T follicular helper cell (primary cell): Measurements from ENCODE around the gene TIAM1.

Experiments
- DNase-seq: peaks from one replicate; pipeline ENCODE4 v3.0.0-alpha.2; 2020; ENCODE audit warnings: low read depth

Gene TIAM1

GRCh38 chr21:31329456-31330143 is 14.5 kb downstream of the TIAM1 start:
- no peak for DNase-seq

- DNase-seq = no peak
These were observed 17.4 kb downstream of the TIAM1 start for GRCh38 chr21:31326522-31327242.

DNA sequence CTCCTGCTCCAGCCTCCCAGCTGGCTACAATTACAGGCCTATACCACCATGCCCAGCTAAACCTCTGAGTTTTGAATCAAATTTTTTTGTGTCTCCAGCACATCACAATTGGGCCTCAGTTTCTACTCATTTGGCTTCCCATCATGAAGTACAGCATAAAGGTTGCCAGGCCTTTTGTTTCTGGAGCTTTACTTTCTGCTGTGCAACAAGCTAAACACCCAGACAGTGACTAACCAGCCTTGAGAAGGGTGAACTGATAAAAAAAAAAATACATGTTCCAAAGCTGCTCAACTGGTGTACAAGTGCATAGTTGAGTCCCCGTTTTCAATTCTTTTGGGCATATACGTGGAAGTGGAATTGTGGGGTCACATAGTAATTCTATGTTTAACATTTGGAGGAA is 25.1 kb downstream of the TIAM1 start:
- no peak for DNase-seq

- DNase-seq = no peak
These were observed 26.4 kb downstream of the TIAM1 start for GRCh38 chr21:31317688-31318087.

DNA sequence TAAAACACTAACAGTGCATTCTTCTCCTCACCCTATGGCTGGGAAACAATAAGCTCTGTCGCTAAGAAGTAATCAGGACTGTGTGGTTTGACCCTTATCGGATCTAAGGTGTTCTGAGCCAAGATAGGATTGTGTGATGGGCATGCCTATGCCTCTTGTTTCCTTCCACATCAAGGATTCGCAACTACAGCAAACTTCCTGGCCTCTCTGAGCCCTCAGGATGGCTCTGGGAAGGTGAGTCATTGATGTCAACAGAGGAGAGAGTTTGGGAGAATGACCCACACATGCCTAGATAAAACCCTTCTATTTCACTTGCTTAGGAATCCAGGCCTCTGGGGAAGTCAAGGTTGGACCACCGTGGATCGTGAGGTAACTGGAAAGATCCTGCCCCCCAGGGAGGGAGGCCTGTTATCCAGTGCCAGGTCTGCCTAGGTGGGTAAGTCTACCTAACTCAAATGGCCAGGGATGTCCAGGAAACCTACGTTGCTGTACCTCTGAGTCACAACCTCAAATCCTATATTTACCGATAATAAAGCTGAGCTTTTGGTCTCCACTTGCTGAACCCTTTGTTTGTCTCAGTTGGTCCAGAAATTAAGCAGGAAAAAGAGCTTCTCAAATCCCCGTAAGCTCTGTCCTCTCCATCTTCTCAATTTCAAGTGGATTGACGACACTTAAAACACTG is 27.4 kb downstream of the TIAM1 start:
- DNase-seq = no peak

GRCh38 chr21:31316072-31316471 is 28.0 kb downstream of the TIAM1 start:
- DNase-seq = no peak

GRCh38 chr21:31310750-31311149 is 33.3 kb downstream of the TIAM1 start:
- DNase-seq = no peak

GRCh38 chr21:31308584-31308983 is 35.5 kb downstream of the TIAM1 start:
- DNase-seq = no peak

DNA sequence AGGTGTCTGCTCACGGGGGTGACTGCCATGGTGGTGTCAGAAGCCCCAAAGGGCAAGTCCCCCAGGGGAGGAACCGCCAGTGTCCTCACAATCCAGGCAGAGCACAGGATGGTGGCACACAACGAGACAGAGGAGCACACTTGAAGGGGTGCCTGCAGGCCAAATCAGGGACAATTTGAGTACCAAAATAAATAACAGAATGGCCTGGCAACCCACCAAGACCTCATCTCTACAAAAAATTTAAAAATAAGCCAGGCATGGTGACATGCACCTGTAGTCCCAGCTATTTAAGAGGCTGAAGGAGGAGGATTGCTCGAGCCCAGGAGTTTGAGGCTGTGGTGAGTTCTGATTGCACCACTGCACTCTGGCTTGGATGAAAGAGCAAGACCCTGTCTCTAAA is 38.2 kb downstream of the TIAM1 start:
- no peak for DNase-seq

DNA sequence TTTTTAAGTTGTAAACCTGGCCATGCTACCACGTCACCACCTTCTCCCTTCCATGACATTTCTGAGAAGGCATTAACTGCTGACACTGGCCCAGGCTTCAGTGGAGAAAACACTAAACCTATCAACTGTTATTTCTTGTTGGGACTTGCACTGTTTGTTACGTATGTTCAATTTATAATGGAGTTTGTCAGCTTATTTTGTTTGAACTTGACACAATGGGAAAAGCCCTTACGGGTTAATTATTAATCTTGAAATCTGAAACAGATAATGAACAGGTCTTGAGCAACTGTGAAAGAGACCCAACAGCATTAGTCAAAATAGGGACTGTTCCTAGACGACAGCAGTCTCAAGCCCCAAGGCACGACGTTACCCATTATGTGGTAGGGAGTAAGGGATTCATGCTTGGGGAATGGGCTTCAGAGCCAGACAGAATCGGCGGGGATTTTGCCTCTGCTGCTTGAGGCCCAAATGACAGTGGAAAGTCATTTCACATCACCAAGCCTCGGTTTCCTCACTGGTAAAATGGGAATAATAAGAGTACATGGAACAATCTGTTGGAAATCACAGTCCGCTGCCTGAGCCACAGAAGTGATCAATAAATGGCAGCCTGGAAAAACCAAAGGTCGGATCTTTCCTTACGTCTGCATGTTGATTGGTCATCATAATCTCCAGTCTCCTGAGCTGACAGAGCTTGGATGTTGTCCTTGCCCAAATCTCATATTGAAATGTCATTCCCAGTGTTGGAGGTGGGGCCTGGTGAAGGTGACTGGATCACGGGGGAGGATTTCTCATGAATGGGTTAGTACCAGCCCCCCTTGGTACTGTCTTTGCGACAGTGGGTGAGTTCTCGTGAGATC is 44.5 kb downstream of the TIAM1 start:
- no peak for DNase-seq

DNA sequence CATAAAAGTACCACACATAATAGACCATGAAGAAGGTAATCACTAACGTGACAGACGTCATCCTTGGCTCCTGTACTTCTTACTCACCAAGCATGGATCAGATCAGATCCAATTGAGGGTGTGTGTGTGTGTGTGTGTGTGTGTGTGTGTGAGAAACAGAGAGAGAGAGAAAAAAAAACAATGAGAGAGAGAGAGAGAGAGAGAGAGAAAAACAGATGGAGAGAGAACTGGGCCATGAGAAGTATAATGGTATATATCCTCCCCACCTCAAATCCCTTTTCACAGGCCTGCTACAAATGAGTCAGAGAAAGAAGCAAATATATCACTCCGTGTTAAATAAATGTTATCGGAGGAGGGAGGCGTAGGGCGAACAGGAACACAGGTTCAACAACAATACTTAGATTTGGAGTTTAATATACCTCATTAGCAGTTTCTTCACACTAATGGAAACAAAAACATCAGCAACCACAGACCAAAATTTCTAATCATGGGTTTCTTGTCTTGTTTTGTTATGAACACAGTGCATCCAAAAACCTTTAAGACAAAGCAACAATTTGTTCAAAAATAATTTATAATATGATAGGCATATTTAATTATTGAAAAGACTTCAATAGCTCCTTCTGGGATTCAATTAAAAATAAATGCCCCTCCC is 45.3 kb downstream of the TIAM1 start:
- no peak for DNase-seq

- DNase-seq = no peak
These were observed 46.3 kb downstream of the TIAM1 start for GRCh38 chr21:31297806-31298205.

- no peak for DNase-seq
These were observed 48.4 kb downstream of the TIAM1 start for GRCh38 chr21:31295676-31296075.

GRCh38 chr21:31294691-31295090 is 49.4 kb downstream of the TIAM1 start:
- DNase-seq = no peak

GRCh38 chr21:31293986-31294385 is 50.1 kb downstream of the TIAM1 start:
- DNase-seq = no peak

GRCh38 chr21:31290765-31291164 is 53.3 kb downstream of the TIAM1 start:
- no peak for DNase-seq

DNA sequence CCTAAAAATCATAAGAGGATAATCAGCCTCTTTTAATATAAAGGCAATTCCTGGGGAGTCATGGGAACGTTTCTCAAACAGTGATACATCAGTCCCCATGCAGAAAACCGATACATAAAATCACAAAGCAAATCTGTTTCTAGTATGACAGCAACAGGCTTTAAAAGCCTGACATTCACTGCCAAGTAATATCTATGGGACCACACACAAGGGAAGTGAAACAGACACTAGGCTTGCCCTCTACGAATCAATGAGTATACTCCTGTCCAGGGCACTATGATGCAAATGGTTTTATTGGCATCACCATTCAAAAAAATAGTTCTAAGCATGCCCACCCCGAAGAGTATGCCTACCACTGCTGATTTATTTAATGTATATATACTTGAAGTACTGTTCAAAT is 54.4 kb downstream of the TIAM1 start:
- no peak for DNase-seq

- no peak for DNase-seq
These were observed 55.9 kb downstream of the TIAM1 start for GRCh38 chr21:31288191-31288590.

DNA sequence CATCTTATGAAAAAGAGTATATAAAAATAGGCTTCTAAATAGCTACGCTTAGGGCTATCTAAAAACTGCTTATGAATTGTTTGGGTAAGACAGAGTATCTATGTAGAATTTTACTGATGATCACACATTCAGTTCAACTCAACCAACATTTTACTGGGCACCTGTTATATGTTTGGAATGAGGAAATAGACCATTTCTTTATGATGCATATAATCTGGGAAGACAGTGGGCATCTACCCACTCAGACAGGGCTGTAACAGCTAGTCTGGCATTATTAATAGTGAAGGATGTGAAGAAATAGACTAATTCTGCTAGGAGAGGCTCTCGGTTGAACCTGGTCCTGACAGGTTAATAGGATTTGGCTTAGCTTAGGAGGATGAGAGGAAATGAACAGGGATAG is 56.9 kb downstream of the TIAM1 start:
- no peak for DNase-seq

DNA sequence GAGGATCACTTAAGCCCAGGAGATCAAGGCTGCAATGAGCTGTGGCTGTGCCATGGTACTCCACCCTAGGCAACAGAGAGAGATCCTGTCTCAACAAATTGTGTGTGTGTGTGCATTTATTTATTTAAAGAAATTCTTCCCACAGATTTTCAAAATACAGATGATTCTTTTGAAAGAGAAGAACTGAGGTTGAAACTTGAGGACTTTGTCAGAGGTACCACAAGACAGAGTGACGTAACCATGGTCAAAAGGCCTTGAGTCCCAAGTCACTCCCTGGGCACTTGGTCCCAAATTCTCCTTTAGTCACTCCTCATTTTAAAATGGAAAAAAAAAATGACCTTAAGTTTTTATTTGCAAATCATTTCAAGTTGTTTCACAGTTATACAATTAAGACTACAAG is 57.4 kb downstream of the TIAM1 start:
- no peak for DNase-seq

DNA sequence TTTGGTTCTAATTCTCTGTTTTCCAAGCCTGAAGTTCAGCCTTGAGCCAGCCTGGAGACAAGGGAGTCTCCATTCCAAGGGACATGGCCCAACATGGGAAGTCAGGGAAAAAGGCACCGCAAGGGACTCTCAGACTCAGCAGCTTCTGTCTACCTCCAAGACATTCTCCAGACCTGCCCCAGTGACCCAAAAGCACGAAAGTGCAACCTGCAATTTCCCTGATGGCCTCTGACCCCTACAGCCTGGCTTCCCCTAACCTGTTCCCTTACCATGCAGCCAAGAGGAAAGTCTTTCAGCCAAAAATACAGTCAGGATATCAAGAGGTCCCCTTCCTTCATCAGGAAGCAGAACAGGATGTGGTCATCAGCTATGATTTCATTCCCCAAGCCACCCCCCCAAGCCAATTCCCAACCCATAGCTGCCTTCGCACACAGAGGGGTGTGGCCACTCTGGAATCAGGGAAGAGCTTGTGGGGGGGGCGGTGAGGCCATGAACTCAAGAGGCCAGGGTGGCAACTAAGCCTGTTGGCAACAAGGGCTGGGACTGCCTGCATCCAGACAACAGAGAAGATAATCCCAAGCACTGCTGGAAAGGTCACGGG is 59.2 kb downstream of the TIAM1 start:
- DNase-seq = no peak
